HG03196 (cell line): ENCODE results near the gene TMEM132C.
"Not testable (repeated sequence)": the region's sequence is repeated elsewhere in the genome, so short reads cannot be mapped to it uniquely, and the experiment has no call there.

Experiments
- ATAC-seq: cut with Tn5 transposase; IDR thresholded peaks from one replicate; pipeline ENCODE4 v1.9.1; 2021; ENCODE audit not compliant: unreplicated experiment

TMEM132C gene

DNA sequence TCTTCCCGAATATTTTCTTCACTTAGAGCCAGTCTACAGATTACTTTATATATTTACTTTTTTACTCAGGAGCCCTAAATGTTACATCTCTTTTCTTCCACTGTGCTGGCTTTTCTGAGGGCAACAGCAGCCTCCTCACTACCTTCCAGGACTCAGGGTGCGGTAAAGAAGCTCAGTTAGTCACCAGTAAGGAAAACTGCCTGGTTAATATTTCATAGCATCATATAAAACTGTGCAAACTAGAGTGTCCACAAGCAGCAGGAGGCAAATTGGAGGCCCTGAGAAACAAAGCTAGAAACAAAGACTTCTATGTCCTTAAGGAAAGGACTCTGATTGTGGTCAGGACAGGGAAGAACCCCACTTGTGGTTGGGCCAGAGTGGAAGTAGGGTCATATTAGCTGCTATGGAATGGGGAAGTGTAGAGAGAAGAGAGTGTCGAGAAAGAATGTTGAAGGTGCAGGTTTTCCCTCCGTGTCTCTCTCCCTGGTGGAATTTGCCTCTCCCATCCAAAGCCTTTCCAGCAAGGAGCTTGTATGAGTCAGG, 336.7 kb downstream of the TMEM132C start:
- no peak for ATAC-seq

- ATAC-seq: not testable (repeated sequence)
Observed at GRCh38 chr12:128604219-128604618, 337.2 kb downstream of the TMEM132C start.

- ATAC-seq: no peak
Observed at GRCh38 chr12:128606051-128606450, 339.1 kb downstream of the TMEM132C start.

DNA sequence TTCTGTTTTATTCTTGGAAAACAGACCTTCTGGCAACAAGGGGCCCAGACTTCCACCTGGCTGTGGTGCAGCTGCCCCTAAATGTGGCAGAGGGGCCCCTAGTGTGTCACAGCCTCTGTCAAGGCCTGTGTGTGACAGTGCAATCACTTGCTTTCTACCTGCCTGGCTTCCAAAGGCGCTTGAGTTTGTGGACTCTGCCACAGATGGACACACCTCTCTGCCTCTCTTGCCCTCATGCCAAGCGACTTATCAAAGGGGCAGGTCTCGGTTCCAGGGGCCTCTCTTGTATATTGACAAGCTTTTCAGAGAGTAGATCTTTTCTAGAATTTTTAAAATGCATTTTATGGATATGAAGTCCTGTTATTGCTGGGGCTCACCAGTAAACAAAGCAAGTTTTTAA, 339.6 kb downstream of the TMEM132C start:
- ATAC-seq: no peak

- no peak for ATAC-seq
Observed at GRCh38 chr12:128606970-128607369, 340.0 kb downstream of the TMEM132C start.

DNA sequence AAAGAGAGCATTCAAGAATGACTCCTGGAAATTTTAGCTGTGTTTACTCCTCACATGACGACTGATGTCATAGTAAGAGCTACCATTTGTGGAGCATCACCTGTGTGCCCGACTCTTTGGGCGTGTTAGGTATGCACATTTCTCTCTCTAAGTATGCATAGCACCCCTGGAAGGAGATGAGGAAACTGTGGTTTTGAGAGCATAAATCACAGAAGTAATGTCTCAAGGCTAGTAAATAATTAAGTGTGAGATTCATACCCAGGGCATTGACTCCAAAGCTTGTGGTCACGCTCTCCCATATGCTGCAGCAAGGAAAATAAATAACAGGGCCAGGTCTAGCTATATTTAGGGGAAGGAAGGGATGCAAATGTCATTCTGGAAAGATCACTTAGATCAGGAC, 340.7 kb downstream of the TMEM132C start:
- ATAC-seq: no peak

- no peak for ATAC-seq
Observed at GRCh38 chr12:128609861-128610260, 342.9 kb downstream of the TMEM132C start.

- ATAC-seq: no peak
Observed at GRCh38 chr12:128611736-128612135, 344.8 kb downstream of the TMEM132C start.

- ATAC-seq: no peak
Observed at GRCh38 chr12:128612150-128612850, 345.3 kb downstream of the TMEM132C start.

GRCh38 chr12:128613837-128614590, 347.0 kb downstream of the TMEM132C start:
- no peak for ATAC-seq

GRCh38 chr12:128617304-128617833, 350.4 kb downstream of the TMEM132C start:
- ATAC-seq: no peak

- no peak for ATAC-seq
Observed at GRCh38 chr12:128619263-128619662, 352.3 kb downstream of the TMEM132C start.

DNA sequence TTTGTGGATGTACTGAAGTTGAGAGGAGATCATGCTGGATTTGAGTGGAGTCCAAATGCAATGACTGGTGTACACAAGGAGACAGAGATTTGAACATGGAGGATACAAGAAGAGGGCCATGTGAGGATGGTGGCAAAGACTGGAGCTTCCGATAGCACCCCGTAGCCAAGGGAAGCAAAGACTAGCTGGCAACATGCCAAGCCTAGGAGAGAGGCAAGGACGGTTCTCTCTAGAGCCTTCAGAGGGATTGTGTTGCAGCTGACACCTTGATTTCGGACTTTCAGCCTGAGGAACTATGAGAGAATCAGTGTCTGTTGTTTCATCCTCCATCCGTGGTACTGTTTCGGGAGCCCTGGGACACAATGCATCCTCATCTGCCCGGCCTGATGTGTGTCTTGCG, 354.3 kb downstream of the TMEM132C start:
- ATAC-seq: no peak

DNA sequence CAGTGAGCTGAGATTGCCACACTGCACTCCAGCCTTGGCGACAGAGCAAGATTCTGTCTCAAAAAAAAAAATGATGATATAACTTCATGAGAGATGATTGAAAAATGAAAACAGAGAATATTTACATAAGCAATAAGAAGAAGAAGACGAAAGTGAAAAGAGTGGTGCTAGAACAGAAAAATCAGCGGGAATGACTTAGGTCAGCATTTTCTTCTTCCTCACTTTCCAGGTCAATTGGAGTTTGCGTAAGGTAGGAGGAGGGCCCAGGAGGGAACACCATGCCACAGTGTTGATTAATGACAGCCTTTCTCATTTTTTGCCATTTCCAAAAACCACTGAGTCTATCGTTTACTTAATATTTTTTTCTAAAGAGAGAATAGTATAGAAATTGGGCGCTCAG, 356.8 kb downstream of the TMEM132C start:
- no peak for ATAC-seq

GRCh38 chr12:128626808-128627320, 359.9 kb downstream of the TMEM132C start:
- ATAC-seq: no peak

DNA sequence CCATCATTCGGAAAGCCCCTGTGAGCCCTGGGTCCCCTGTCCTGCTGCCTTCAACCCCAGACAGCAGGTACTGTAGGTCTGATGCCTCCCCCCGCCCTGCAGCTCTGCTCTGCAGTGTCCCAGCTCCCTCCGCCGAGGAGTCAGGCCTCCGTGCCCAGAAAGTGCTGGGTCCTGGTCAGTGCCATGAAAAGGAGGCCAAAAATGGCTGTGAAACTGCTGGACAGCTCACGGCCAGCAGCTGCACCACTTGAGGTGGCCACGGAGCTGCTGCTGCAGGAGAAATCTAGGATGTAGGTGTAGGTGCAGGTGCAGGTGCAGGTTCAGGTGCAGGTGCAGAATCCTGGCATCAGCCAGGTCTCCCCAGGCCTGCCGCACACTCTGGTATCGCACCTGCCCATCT, 360.7 kb downstream of the TMEM132C start:
- ATAC-seq: no peak

- ATAC-seq: no peak
Observed at GRCh38 chr12:128629979-128630378, 363.0 kb downstream of the TMEM132C start.

- peak; percentile 95 for ATAC-seq
Observed at GRCh38 chr12:128637642-128638606, 371.0 kb downstream of the TMEM132C start.

DNA sequence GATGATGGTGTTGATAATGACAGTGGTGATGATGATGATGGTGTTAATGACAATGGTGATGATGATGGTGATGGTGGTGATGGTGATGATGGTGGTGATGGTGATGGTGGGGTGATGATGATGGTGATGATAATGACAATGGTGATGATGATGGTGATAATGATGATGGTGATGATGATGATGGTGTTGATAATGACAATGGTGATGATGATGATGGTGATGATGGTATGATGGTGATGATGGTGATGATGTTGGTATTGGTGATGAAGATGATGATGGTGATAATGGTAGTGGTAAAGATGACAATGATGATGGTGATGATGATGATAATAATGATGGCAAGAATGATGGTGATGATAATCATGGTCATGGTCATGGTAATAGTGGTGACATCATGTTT, 372.1 kb downstream of the TMEM132C start:
- no peak for ATAC-seq

GRCh38 chr12:128643155-128643554, 376.2 kb downstream of the TMEM132C start:
- ATAC-seq: no peak
